IPS DF 6.9 (cell line): ENCODE data around the gene RFC1.
A peak's percentile ranks its signal among the peaks of the same experiment; 100 is the strongest.
"Not testable (repeated sequence)": the region's sequence is repeated elsewhere in the genome, so short reads cannot be mapped to it uniquely, and the experiment has no call there.

Experiments used
- DNase-seq: peaks from one replicate; pipeline ENCODE4 v3.0.0-alpha.2; 2013; ENCODE audit warnings: low read depth, low spot score
- H3K27ac ChIP-seq: one replicate; pipeline ENCODE4 v1.5.1; 2013; ENCODE audit warnings: low read length, control low read depth
- H3K27me3 ChIP-seq: 2 replicates; pipeline ENCODE4 v1.6.1; 2013; ENCODE audit warnings: mild to moderate bottlenecking, low read length; ENCODE audit not compliant: control insufficient read depth, insufficient read depth
- H3K36me3 ChIP-seq: 2 replicates; pipeline ENCODE4 v1.6.1; 2013; ENCODE audit warnings: low read length; ENCODE audit not compliant: control insufficient read depth, insufficient read depth
- H3K4me1 ChIP-seq: 2 replicates; pipeline ENCODE4 v1.6.1; 2013; ENCODE audit warnings: low read length; ENCODE audit not compliant: control insufficient read depth, insufficient read depth
- H3K4me3 ChIP-seq: 2 replicates; pipeline ENCODE4 v1.5.1; 2013; ENCODE audit warnings: mild to moderate bottlenecking, low read length
- H3K9me3 ChIP-seq: 2 replicates; pipeline ENCODE4 v1.6.1; 2013; ENCODE audit warnings: low read length, inconsistent platforms; ENCODE audit not compliant: control insufficient read depth, insufficient read depth
- WGBS: extraction: QIAGEN DNeasy Blood & Tissue Kit; methylation state at CpG from one replicate; pipeline ENCODE4 v1.1.7; 2013; ENCODE audit warnings: mixed read lengths, missing lambda C conversion rate; ENCODE audit not compliant: insufficient read length, insufficient coverage; 5-methylcytosine and 5-hydroxymethylcytosine counted together

RFC1 gene

GRCh38 chr4:39383690-39384089 is 17.5 kb upstream of the RFC1 start:
- Histone ChIP-seq H3K27me3 (no peaks in the 10 kb centered on the region), H3K27ac (no peak overlapping the region), H3K4me1 (no peaks in the 10 kb centered on the region), H3K9me3 (no peaks in the 10 kb centered on the region), H3K36me3 (no peaks in the 10 kb centered on the region), H3K4me3 (no peak overlapping the region)
- no CpG with 5 or more reads among the region's 1 CpG for WGBS
- no peak for DNase-seq

- no peaks in the 10 kb centered on the region for H3K9me3 ChIP-seq
- WGBS = no CpG with 5 or more reads among the region's 4 CpGs
- no peak overlapping the region for H3K27ac ChIP-seq
- H3K4me1 ChIP-seq = no peaks in the 10 kb centered on the region
- no peak overlapping the region for H3K4me3 ChIP-seq
- H3K36me3 ChIP-seq = no peaks in the 10 kb centered on the region
- no peaks in the 10 kb centered on the region for H3K27me3 ChIP-seq
- DNase-seq = no peak
Observed at GRCh38 chr4:39375478-39375877, 9.3 kb upstream of the RFC1 start.

GRCh38 chr4:39371209-39371608 is 5.0 kb upstream of the RFC1 start:
- H3K36me3 ChIP-seq, H3K27ac ChIP-seq, H3K4me3 ChIP-seq, DNase-seq, H3K4me1 ChIP-seq, H3K27me3 ChIP-seq, H3K9me3 ChIP-seq: not testable (repeated sequence)
- no CpG with 5 or more reads among the region's 6 CpGs for WGBS

GRCh38 chr4:39369301-39369700 is 3.1 kb upstream of the RFC1 start:
- WGBS = no CpG with 5 or more reads among the region's 4 CpGs
- no peak for DNase-seq

GRCh38 chr4:39367166-39367565 is 1.0 kb upstream of the RFC1 start:
- Histone ChIP-seq H3K9me3 (no peaks in the 10 kb centered on the region), H3K4me3 (no peak overlapping the region), H3K4me1 (no peaks in the 10 kb centered on the region), H3K36me3 (no peaks in the 10 kb centered on the region), H3K27ac (no peak overlapping the region), H3K27me3 (peaks cover 1% of the 10 kb centered on the region; the same call in 1 of the 2 replicates)
- no peak for DNase-seq
- no CpG with 5 or more reads among the region's 6 CpGs for WGBS

More at GRCh38 chr4:39369301-39369700, 3.1 kb upstream of the RFC1 start:
- Histone ChIP-seq H3K4me1 (no peaks in the 10 kb centered on the region), H3K27me3 (peaks cover 1% of the 10 kb centered on the region; the same call in 1 of the 2 replicates), H3K4me3 (no peak overlapping the region), H3K36me3 (no peaks in the 10 kb centered on the region), H3K9me3 (no peaks in the 10 kb centered on the region), H3K27ac (no peak overlapping the region)

- no peaks in the 10 kb centered on the region for H3K9me3 ChIP-seq
- WGBS = no CpG with 5 or more reads among the region's 7 CpGs
- DNase-seq = no peak
- no peak overlapping the region for H3K27ac ChIP-seq
- H3K4me1 ChIP-seq = no peaks in the 10 kb centered on the region
- H3K27me3 ChIP-seq = peaks cover 1% of the 10 kb centered on the region; the same call in 1 of the 2 replicates
- no peaks in the 10 kb centered on the region for H3K36me3 ChIP-seq
- peak overlapping the region; percentile 95 for H3K4me3 ChIP-seq
Observed at GRCh38 chr4:39365360-39365759, 802 bp downstream of the RFC1 start.

- H3K27ac ChIP-seq = no peak overlapping the region
- H3K4me3 ChIP-seq = no peak overlapping the region
- peaks cover 1% of the 10 kb centered on the region; the same call in 1 of the 2 replicates for H3K27me3 ChIP-seq
- no peaks in the 10 kb centered on the region for H3K4me1 ChIP-seq
- DNase-seq = no peak
- WGBS = no CpG with 5 or more reads among the region's 4 CpGs
- no peaks in the 10 kb centered on the region for H3K36me3 ChIP-seq
- no peaks in the 10 kb centered on the region for H3K9me3 ChIP-seq
Observed at GRCh38 chr4:39363773-39364393, 2.3 kb downstream of the RFC1 start.

- Histone ChIP-seq H3K9me3 (no peaks in the 10 kb centered on the region), H3K4me1 (no peaks in the 10 kb centered on the region), H3K27me3 (peaks cover 1% of the 10 kb centered on the region; the same call in 1 of the 2 replicates), H3K27ac (no peak overlapping the region), H3K36me3 (no peaks in the 10 kb centered on the region), H3K4me3 (no peak overlapping the region)
- DNase-seq = no peak
- no CpG with 5 or more reads among the region's 3 CpGs for WGBS
Observed at GRCh38 chr4:39362827-39363226, 3.3 kb downstream of the RFC1 start.

- no CpG with 5 or more reads among the region's 4 CpGs for WGBS
- H3K27me3 ChIP-seq, H3K9me3 ChIP-seq, DNase-seq, H3K36me3 ChIP-seq, H3K4me3 ChIP-seq, H3K4me1 ChIP-seq, H3K27ac ChIP-seq: not testable (repeated sequence)
Observed at GRCh38 chr4:39360611-39361010, 5.6 kb downstream of the RFC1 start.

GRCh38 chr4:39357002-39357401 is 9.2 kb downstream of the RFC1 start:
- no peaks in the 10 kb centered on the region for H3K4me1 ChIP-seq
- WGBS = no CpG with 5 or more reads among the region's 1 CpG
- H3K27me3 ChIP-seq = no peaks in the 10 kb centered on the region
- DNase-seq = no peak
- no peaks in the 10 kb centered on the region for H3K9me3 ChIP-seq
- H3K27ac ChIP-seq = no peak overlapping the region
- no peak overlapping the region for H3K4me3 ChIP-seq
- no peaks in the 10 kb centered on the region; the same call in 1 of the 2 replicates for H3K36me3 ChIP-seq

- H3K4me3 ChIP-seq = no peak overlapping the region
- H3K36me3 ChIP-seq = no peaks in the 10 kb centered on the region; the same call in 1 of the 2 replicates
- H3K9me3 ChIP-seq = no peaks in the 10 kb centered on the region
- no peak overlapping the region for H3K27ac ChIP-seq
- no peak for DNase-seq
- WGBS = no CpG with 5 or more reads among the region's 1 CpG
- H3K27me3 ChIP-seq = no peaks in the 10 kb centered on the region
- H3K4me1 ChIP-seq = no peaks in the 10 kb centered on the region
Observed at GRCh38 chr4:39354254-39354552, 12.0 kb downstream of the RFC1 start.
